CMK (cell line): ENCODE data around the gene VTI1A.
"Not testable (repeated sequence)": the region's sequence is repeated elsewhere in the genome, so short reads cannot be mapped to it uniquely, and the experiment has no call there.

Experiments
- DNase-seq: peaks from one replicate; pipeline ENCODE4 v3.0.0-alpha.2; 2010; ENCODE audit warnings: low read depth

Gene VTI1A

GRCh38 chr10:112723876-112724275 is 276.9 kb downstream of the VTI1A start:
- DNase-seq, result no peak

- DNase-seq, result no peak
Measured at GRCh38 chr10:112724404-112724991, 277.5 kb downstream of the VTI1A start.

GRCh38 chr10:112728118-112728883 is 281.3 kb downstream of the VTI1A start:
- DNase-seq, result no peak

- DNase-seq, result no peak
Measured at GRCh38 chr10:112728997-112729396, 282.0 kb downstream of the VTI1A start.

- DNase-seq, result not testable (repeated sequence)
Measured at GRCh38 chr10:112731450-112731849, 284.4 kb downstream of the VTI1A start.

GRCh38 chr10:112732277-112732921 is 285.4 kb downstream of the VTI1A start:
- no peak for DNase-seq

- DNase-seq, result no peak
Measured at GRCh38 chr10:112735041-112735695, 288.2 kb downstream of the VTI1A start.

- no peak for DNase-seq
Measured at GRCh38 chr10:112738606-112739591, 291.9 kb downstream of the VTI1A start.

GRCh38 chr10:112739592-112740353 is 292.8 kb downstream of the VTI1A start:
- DNase-seq, result no peak

- no peak for DNase-seq
Measured at GRCh38 chr10:112741830-112742402, 294.9 kb downstream of the VTI1A start.

GRCh38 chr10:112744181-112745096 is 297.4 kb downstream of the VTI1A start:
- DNase-seq, result no peak

GRCh38 chr10:112746329-112746728 is 299.3 kb downstream of the VTI1A start:
- no peak for DNase-seq

- no peak for DNase-seq
Measured at GRCh38 chr10:112750427-112751167, 303.6 kb downstream of the VTI1A start.

- DNase-seq, result no peak
Measured at GRCh38 chr10:112751651-112752050, 304.6 kb downstream of the VTI1A start.

GRCh38 chr10:112752288-112752687 is 305.3 kb downstream of the VTI1A start:
- no peak for DNase-seq

- DNase-seq, result no peak
Measured at GRCh38 chr10:112753961-112754411, 307.0 kb downstream of the VTI1A start.

- DNase-seq, result no peak
Measured at GRCh38 chr10:112755446-112756234, 308.6 kb downstream of the VTI1A start.

- DNase-seq, result no peak
Measured at GRCh38 chr10:112756235-112756527, 309.2 kb downstream of the VTI1A start.
